ENCODE data around the gene MAGOHB. TPM values are rescaled to one million over a fixed set of nuclear protein-coding genes. Genes with fewer than 3 reads are reported as not detected.
A peak's percentile ranks its signal among the peaks of the same experiment; 100 is the strongest.

MAGOHB gene
- total and polyA plus RNA-seq, 2 of the 4 experiments (the other 2 are of a cell fraction), result 6.3 to 20.3 TPM

DNA sequence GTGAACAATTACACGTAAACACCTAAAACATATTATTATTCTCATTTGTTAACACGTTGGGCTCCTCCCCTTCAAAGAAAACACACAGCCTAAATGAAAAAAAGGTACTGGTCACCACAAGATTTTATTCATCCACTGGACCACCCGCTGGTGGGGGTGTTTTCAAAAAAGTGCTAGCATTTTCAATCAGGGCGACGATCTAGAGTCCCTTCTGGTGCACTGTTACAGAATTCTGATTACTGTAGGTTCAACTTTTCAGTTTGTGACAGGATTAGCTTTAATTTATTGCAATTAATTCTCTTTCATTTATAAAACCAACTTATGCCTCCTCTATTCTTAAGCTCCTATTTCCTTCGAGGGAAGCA, 443 bp downstream of the MAGOHB start:
- DNase-seq (no peak), ATAC-seq (ENCODE audit: low read depth) (peak; percentile 4; the same call in 1 of the 2 replicates)
- peak overlapping the region; percentile 93 for H3K27ac ChIP-seq (ENCODE audit: insufficient read depth, low read length)
- no peaks in the 10 kb centered on the region for H4K20me1 ChIP-seq (ENCODE audit: insufficient read depth, low read length)
- in situ Hi-C loops (cut with MboI; ENCODE audit: low sequenced_read_pairs), result no loop called here
- dilution Hi-C loops (cut with HindIII; ENCODE audit: low sequenced_read_pairs, unreplicated experiment), result no loop called here
- H3K79me1 ChIP-seq (ENCODE audit: low read depth in 1 of 2, low read length in 2 of 2), result peaks cover 6 to 19% of the 10 kb centered on the region in 2 experiments; a peak in 3 of 4 replicates
- H3K4ac ChIP-seq (ENCODE audit: low read depth, low read length), result peak overlapping the region; percentile 97
- H3K4me3 ChIP-seq (ENCODE audit: insufficient read depth, low read depth, low read length), result peak overlapping the region; percentile 80
- H3K9me1 ChIP-seq (ENCODE audit: insufficient read depth, low read length), result peaks cover 4% of the 10 kb centered on the region; the same call in 1 of the 2 replicates
- H3K14ac ChIP-seq (replicated peaks; ENCODE audit: low read depth, low read length), result peak overlapping the region; percentile 96
- H3K4me1 ChIP-seq (ENCODE audit: control insufficient read depth, insufficient read depth, low read length), result peaks cover 8% of the 10 kb centered on the region
- H2BK120ac ChIP-seq (ENCODE audit: low read depth, low read length), result peak overlapping the region; percentile 79
- peak overlapping the region; percentile 84 for H2AK5ac ChIP-seq (ENCODE audit: low read depth, low read length)
- TF ChIP-seq CHD1 (IDR thresholded peaks at IDR 0.05; ENCODE audit: low read depth, low read length) (no peak), NFE2L2 (IDR thresholded peaks at IDR 0.05; ENCODE audit: low read depth, low read length) (no peak), MAZ (IDR thresholded peaks at IDR 0.05; ENCODE audit: borderline replicate concordance, low read depth, low read length) (no peak)
- TF ChIP-seq, protein P1, sequence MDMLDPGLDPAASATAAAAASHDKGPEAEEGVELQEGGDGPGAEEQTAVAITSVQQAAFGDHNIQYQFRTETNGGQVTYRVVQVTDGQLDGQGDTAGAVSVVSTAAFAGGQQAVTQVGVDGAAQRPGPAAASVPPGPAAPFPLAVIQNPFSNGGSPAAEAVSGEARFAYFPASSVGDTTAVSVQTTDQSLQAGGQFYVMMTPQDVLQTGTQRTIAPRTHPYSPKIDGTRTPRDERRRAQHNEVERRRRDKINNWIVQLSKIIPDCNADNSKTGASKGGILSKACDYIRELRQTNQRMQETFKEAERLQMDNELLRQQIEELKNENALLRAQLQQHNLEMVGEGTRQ (IDR thresholded peaks at IDR 0.05; ENCODE audit: low read depth, low read length), result no peak
- ChIA-PET POLR2A (ENCODE audit: unreplicated experiment) (no interaction called here), CTCF (no interaction called here)
- BruUV-seq (replicated peaks), result TSS peak; percentile 71
- H4K8ac ChIP-seq (ENCODE audit: low read depth in 2 of 2, low read length in 2 of 2), result peak overlapping the region; percentile 85 to 97
- peak overlapping the region; percentile 94 for H2BK5ac ChIP-seq (ENCODE audit: low read depth, low read length, poor library complexity, severe bottlenecking)
- peak overlapping the region; percentile 87 for H3K23ac ChIP-seq (ENCODE audit: low read depth, low read length)
- no peak overlapping the region for H2BK20ac ChIP-seq (ENCODE audit: low read depth, low read length)
- no peaks in the 10 kb centered on the region for H3K27me3 ChIP-seq (ENCODE audit: control insufficient read depth, insufficient read depth, low read length)
- peak overlapping the region; percentile 94 for H3K9ac ChIP-seq (ENCODE audit: low read depth, low read length)
- 0% methylated on average over 2 of the region's 6 CpGs; no CpG with 5 or more reads in 1 of the 2 experiments for WGBS, 2 experiments (ENCODE audit: extremely low coverage in 2 of 2, insufficient read length in 1 of 2)
- peak overlapping the region; percentile 13; the same call in 1 of the 2 replicates for H3K18ac ChIP-seq (ENCODE audit: low read depth, low read length)
- intact Hi-C loops (cut with micrococcal nuclease), result loop anchor here (1.0 to 10.0 kb wide), 3 partner anchors 104 to 582 kb away; no protein-coding TSS in a partner anchor
- peak overlapping the region; percentile 87 for H3K56ac ChIP-seq (ENCODE audit: extremely low read depth, insufficient read depth, low read length)
- H2AK9ac ChIP-seq (replicated peaks; ENCODE audit: low read depth, low read length, poor library complexity), result peak overlapping the region; percentile 81
- peak overlapping the region; percentile 98 for H4K91ac ChIP-seq (ENCODE audit: insufficient read depth, low read depth, low read length)
- H3K4me2 ChIP-seq (ENCODE audit: low read depth, low read length), result peak overlapping the region; percentile 100
- peak overlapping the region; percentile 62; the same call in 1 of the 3 replicates for H2BK15ac ChIP-seq (ENCODE audit: low read depth, low read length)
- H3K36me3 ChIP-seq (ENCODE audit: control insufficient read depth, insufficient read depth, low read length), result peaks cover 2% of the 10 kb centered on the region
- H3K9me3 ChIP-seq (ENCODE audit: control insufficient read depth, insufficient read depth, low read length), result no peaks in the 10 kb centered on the region
- H4K5ac ChIP-seq (ENCODE audit: low read depth, low read length), result peak overlapping the region; percentile 97
- H2AFZ ChIP-seq (replicated peaks; ENCODE audit: low read length, poor library complexity), result peak overlapping the region; percentile 94
